Measurements from ENCODE around the gene LPP.

- TF ChIP-seq CTCF (IDR thresholded peaks at IDR 0.05) (no peak), POLR2A (IDR thresholded peaks at IDR 0.05) (no peak)
These were observed 585.6 kb downstream of the LPP start for GRCh38 chr3:188739511-188739910.

Data from right lobe of liver (tissue), 4 donors.